ENCODE measurements around the gene NBL1. TPM values are rescaled to one million over a fixed set of nuclear protein-coding genes. Genes with fewer than 3 reads are reported as not detected.

Gene NBL1
- total RNA-seq, 1 donor from 2014 or later, result 159 TPM

Other genes with a start within 250 kb of the NBL1 start
- gene CAPZB, start 158.8 kb upstream of the NBL1 start, total RNA-seq, result 285 to 353 TPM (median 352 TPM) in 3 replicates
- gene HTR6, start 20.6 kb downstream of the NBL1 start, total RNA-seq, result not detected in 3 replicates
- gene TMCO4, start 155.6 kb downstream of the NBL1 start, total RNA-seq, result 8.0 to 10.0 TPM (median 8.3 TPM) in 3 replicates
- gene RNF186, start 171.0 kb downstream of the NBL1 start, total RNA-seq, result not detected in 3 replicates
- gene OTUD3, start 238.1 kb downstream of the NBL1 start, total RNA-seq, result 6.4 to 9.3 TPM (median 6.5 TPM) in 3 replicates

All from chondrocyte (in vitro differentiated cells).